NCI-H748 (cell line): ENCODE measurements around the gene CCNF.

Source experiments
- DNase-seq: peaks from one replicate; lab custom pipeline; 2025; ENCODE audit not compliant: unreplicated experiment; lab: John Stamatoyannopoulos, UW

The CCNF gene

DNA sequence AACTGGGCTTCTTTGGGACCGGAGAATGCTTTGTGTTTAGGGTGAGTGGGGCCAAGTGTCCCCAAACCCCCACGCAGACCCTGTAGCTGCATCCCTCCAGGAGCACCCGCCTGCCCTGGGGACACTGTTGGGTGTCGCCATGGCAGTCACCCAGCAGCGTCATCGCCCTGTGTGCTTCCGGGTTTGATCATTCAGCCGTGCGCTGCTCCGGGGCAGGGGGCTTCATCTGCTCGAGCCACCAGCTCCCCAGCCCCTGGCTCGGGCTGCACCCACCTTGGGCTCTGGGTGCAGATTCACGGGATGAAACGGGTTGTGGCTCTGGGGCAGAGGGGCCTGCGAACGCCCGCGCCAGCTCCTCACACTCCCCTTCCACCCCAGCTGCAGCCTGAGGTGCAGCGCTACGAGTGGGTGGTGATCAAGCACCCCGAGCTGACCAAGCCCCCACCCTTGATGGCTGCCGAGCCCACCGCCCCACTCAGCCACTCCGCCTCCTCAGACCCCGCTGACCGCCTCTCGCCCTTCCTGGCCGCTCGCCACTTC is 70.7 kb downstream of the CCNF start:
- no peak for DNase-seq

DNA sequence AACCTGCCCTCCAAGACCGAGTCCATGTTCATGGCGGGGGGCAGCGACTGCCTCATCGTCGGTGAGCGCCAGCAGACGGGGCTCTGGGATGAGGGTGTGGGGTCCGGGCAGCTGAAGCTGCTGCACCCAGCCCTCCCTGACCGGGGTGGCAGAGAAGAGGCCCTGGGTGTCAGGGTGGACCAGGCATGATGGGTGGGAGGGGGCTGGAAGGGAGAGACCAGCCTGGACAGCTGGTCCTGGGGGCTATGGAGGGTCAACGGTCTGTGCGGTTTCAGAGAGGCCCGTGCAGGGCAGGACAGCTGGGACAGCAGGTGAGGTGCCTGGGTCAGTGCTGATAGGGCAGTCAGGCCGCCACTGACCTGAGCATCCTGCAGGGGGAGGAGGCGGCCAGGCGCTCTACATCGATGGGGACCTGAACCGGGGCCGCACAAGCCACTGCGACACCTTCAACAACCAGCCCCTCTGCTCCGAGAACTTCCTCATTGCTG is 71.2 kb downstream of the CCNF start:
- DNase-seq, result no peak

DNA sequence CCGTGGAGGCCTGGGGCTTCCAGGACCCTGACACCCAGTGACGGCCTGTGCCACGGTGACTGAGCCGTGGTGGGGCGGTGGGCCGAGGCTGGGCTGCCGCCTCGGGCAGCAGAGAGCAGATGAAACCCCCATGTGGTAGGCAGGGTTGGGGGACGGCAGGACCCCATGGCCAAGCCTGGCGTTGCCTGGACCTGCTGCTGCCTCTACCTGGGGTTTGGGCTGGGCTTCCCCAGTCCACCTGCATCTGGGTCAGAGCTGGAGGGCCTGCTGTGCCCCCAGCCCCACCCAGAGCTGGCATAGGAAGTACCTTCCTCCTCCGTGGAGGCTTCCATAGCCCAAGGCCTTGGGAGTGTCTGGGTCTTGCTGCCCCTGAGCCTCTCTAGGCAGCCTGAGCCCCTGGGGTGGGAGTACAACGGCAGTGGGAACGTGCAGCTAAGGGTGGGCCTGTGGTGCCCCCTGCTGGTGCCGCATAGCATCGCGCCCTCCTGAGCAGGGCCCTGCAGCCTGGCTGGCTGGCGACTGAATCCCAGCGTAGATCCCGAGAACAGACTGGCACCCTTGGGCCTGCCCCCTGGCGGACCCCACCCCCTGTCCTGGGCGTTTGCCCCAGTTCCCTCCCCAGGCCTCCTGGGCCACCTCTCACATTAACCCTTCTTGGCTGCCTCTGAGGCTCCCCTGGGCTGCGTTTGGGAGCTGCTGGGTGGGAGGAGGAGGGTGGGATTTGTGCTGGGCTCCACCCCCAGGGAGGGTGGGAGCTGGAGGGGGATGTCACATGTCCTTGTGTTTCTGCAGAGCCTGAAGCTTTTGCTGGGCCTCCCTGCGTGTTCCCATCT is 71.9 kb downstream of the CCNF start:
- peak; percentile 67 for DNase-seq

DNA sequence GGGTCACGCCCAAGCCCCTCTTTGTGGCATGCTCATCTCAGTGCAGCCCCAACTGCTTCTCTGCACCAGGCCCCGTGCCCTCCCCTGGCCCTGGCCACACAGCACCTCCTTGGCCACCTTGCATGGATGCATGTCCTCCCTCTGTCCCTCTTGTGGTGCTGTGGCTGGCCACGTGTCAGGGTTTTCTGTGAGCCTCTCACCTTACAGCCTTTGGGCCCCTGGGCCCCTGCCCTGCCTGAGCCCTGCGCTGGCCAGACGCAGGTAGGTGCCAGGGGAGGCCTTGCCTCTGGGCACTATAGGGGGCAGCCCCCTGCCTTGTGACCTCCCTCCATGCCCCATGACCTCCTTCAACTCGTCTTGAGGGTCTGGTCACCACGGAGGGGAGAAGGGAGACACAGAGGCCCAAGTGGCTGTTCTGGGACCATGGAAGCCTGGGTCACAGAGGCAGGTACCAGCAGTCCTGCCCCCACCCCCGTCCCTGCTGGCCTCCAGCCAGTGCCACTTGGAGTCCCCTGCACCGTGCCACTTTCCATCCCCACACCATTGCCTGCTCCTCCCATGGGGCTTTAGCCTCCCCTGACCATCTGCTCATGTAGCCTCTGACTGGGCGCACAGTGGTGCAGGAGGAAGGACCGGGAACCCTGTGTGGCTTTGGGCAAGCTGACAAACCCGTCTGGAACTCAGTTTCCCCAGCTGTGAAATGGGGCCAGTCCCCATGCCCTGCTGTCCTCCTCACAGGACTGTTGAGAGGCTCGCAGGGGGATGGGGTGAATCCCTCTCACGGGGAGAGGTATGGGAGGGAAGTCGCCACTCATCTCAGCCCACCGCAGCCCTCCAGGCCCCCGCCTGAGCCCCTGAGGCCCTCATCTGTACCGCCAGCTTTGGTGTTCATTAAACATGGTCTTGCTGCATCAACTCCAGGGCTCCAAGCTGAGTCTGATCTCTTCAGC is 73.0 kb downstream of the CCNF start:
- no peak for DNase-seq

DNA sequence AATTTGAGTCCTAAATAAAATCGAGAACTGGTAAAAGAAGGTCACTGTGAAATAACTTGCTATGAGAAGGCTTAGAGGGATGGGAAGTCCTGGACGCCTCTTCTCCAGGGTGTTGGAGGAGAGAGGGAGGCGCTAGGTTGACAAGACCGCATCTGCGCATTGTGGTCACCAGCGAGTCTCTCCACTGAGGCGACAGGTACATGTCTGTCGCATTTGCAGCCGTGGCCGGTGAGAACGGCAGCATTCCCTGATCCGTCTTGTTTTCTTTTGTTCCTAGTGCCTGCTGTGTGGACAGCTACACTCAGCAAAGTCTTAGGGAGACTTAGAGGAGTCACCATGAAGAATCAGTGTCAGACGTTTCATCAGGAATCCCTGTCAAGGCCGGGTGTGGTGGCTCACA is 76.4 kb downstream of the CCNF start:
- no peak for DNase-seq

DNA sequence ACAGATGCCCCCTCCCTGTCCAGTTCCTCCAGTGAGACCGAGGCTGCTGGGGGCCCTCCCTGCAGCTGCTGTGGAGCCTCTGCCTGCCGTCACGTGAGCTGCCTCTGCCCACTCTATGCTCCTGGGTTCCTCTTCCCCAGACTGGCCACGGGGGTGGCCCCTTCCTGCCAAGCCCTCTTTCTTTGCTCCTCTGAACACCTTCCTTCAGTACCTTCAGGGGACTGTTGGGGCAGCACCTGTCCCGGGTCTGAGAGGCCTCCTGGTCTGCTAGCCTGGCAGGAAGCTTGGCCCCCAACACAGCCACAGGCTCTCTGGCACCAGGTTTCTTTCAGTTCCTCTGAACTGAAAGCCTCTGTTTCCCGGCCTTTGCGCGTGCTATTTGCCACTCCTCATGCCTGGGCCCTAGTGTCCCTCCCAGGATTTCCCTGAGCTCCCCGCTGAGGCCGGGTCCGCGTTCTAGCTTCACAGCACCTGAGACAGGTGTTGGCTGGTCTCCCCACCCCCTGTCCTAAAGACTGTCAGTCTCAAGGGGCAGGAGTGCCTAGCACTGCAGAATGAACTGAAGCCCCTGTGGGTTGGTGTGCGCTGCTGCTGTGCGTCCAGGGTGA is 77.9 kb downstream of the CCNF start:
- DNase-seq, result no peak

DNA sequence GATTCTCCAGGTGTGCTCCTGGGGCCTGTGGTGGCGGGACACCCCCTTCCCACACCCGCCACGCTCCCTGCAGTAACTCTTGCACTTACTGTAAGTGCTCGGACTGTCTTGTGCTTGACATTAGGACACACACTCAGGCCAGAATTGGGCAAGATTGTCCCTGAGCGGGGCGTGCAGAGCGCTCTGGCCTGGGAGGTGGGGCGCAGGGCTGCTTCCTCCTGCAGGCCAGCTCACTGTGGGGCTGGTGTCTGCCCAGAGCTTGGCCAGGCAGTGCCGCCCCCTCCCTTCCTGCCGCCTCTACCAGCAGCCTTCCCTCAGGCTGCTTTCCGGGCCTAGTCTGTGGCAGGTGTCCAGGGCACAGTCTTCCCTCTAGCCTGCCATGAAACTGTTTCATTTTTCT is 78.4 kb downstream of the CCNF start:
- no peak for DNase-seq
